Esophagus squamous epithelium (tissue), 4 donors: ENCODE data around the gene KLF13.

Experiments
- POLR2A ChIP-seq, 4 donors: fragments of 450-650 bp; IDR thresholded peaks; one replicate each; pipeline ENCODE4 v1.6.1; 2017; ENCODE audit warnings: antibody characterized with exemption in 4 of 4, mild to moderate bottlenecking in 4 of 4, moderate library complexity in 3 of 4
- TF ChIP-seq, protein P1 (sequence below), 6 experiments: fragments of 450-650 bp in 4 of 6; fragments of 200-600 bp in 2 of 6; sonication (generic) in 2 of 6; IDR thresholded peaks; one replicate each; pipeline ENCODE4 v1.5.1; 2016 to 2019; ENCODE audit warnings: antibody characterized with exemption in 6 of 6, mild to moderate bottlenecking in 4 of 6, moderate library complexity in 4 of 6

DNA sequence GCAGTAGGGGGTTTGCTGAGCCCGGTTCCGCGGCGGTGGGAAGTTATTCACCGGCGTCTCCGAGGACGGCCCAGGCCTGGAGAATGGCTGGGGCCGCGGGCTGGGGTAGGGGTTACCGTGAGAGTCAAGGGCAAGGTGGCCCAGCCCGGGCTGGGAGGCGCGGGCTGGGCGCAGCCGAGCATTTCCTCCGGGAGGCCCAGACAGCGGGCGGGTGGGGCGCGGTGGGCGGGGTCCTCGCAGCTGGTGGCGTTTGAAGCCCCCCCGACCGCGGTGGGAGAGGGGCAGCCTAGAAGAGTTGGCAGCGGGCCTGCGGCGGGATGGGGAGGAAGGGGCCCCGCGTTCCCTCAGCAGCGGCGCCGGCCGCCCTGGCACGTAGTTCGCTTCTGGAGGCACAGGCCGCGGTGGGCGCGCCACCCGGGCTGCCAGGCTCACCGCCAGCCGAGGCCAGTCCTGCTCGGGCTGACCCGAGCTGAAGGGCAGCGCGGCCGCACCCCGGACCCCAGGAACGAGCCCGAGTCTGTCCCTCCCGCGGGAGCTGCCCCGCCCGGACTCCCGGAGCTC is 960 bp upstream of the KLF13 start:
- TF ChIP-seq, protein P1, sequence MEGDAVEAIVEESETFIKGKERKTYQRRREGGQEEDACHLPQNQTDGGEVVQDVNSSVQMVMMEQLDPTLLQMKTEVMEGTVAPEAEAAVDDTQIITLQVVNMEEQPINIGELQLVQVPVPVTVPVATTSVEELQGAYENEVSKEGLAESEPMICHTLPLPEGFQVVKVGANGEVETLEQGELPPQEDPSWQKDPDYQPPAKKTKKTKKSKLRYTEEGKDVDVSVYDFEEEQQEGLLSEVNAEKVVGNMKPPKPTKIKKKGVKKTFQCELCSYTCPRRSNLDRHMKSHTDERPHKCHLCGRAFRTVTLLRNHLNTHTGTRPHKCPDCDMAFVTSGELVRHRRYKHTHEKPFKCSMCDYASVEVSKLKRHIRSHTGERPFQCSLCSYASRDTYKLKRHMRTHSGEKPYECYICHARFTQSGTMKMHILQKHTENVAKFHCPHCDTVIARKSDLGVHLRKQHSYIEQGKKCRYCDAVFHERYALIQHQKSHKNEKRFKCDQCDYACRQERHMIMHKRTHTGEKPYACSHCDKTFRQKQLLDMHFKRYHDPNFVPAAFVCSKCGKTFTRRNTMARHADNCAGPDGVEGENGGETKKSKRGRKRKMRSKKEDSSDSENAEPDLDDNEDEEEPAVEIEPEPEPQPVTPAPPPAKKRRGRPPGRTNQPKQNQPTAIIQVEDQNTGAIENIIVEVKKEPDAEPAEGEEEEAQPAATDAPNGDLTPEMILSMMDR (IDR thresholded peaks at IDR 0.05), result no peak
- no peak for TF ChIP-seq POLR2A (IDR thresholded peaks at IDR 0.05)
